Lower leg skin (tissue), 4 donors: ENCODE measurements around the gene LILRB3. TPM values are rescaled to one million over a fixed set of nuclear protein-coding genes. Genes with fewer than 3 reads are reported as not detected.
"Not testable (repeated sequence)": the region's sequence is repeated elsewhere in the genome, so short reads cannot be mapped to it uniquely, and the experiment has no call there.

Source experiments
- DNase-seq, 2 donors: peaks; one replicate each; pipeline ENCODE4 v3.0.0-alpha.2; 2019; ENCODE audit warnings: low spot score in 2 of 2
- H3K4me3 ChIP-seq: fragments of 200-600 bp; sonication (generic); 2 replicates; pipeline ENCODE4 v1.5.1; 2017; ENCODE audit warnings: mild to moderate bottlenecking, low read depth; ENCODE audit not compliant: poor library complexity, severe bottlenecking
- CTCF ChIP-seq, 3 donors: fragments of 450-650 bp; IDR thresholded peaks; one replicate each; pipeline ENCODE4 v1.5.1; 2016; ENCODE audit warnings: antibody characterized with exemption in 3 of 3, mild to moderate bottlenecking in 3 of 3, moderate library complexity in 2 of 3
- POLR2A ChIP-seq, 2 donors: fragments of 450-650 bp; IDR thresholded peaks; one replicate each; pipeline ENCODE4 v1.6.1; 2016 to 2017; ENCODE audit warnings: antibody characterized with exemption in 2 of 2, mild to moderate bottlenecking in 1 of 2, moderate library complexity in 1 of 2
- WGBS, 2 donors: methylation state at CpG; one replicate each; pipeline ENCODE4 v1.1.5; 2018; 5-methylcytosine and 5-hydroxymethylcytosine counted together
- intact Hi-C: fragments of 100-400 bp; cut with DNase I; formaldehyde crosslinking; loops from one replicate; pipeline ENCODE4 v1.15.0; 2023; ENCODE audit warnings: low total_unique reads
- total RNA-seq, 4 donors: library from RNA; depleted of rRNA; stranded (reverse); fragments of >200 nt; gene quantifications; one replicate each; pipeline ENCODE4 v1.1.0, GENCODE V29; 2016

LILRB3 gene
- total RNA-seq, 4 donors from 2014 or later = 0.65 to 7.7 (median 3.5) TPM

DNA sequence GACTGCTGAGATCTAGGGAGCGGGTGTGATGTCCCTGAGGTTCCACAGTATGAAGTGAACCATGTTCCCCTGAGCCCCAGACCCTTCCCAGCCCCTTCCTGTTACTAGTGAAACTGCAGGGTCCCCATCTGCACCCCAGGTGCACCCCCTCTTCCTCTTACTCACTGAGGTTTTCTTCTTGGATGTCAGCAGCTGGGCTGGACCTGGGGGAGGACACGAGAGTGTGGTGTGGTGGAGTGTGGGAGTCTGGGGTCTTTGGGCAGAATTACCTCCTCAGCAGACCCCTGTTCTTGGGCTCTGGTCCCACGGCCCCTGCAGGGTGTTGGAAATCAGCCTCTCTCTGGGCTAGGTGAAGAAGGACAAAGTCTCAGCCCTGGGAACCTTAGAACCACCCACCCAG is 23.1 kb upstream of the LILRB3 start:
- TF ChIP-seq CTCF (IDR thresholded peaks at IDR 0.05) (no peak), POLR2A (IDR thresholded peaks at IDR 0.05) (no peak)
- WGBS, 2 donors = 61 to 72% methylated on average over 3 of the region's 3 CpGs
- no peak for DNase-seq
- intact Hi-C loops = no loop called here
- H3K4me3 ChIP-seq = no peak overlapping the region

DNA sequence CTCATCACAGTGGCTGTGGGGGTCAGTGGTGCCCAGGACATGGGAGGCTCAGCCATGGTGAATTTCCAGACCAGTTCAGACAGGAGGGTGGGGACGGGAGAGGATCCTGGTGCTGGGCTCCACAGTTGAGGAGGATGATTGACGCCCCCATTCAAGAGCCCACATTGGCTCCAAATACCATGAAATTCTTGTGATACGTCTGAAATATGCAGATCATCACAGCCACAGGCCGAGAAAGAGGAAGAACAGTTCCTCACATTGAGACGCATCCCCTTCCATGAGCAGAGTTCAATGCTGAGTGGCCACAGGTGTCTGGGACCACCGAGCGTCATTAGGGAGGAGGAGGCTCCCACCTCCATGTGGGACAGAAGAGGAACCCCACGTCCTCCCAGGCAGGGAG is 21.0 kb upstream of the LILRB3 start:
- intact Hi-C loops, DNase-seq, H3K4me3 ChIP-seq: not testable (repeated sequence)
- WGBS, 2 donors = no CpG with 5 or more reads among the region's 8 CpGs

- not testable (repeated sequence) for DNase-seq
- WGBS, 2 donors = no CpG with 5 or more reads among the region's 6 CpGs
Measured at GRCh38 chr19:54242646-54243045, 19.8 kb upstream of the LILRB3 start, which contains the start of gene LILRA6. Gene LILRA6, minus strand, starts transcription at chr19:54242790.

DNA sequence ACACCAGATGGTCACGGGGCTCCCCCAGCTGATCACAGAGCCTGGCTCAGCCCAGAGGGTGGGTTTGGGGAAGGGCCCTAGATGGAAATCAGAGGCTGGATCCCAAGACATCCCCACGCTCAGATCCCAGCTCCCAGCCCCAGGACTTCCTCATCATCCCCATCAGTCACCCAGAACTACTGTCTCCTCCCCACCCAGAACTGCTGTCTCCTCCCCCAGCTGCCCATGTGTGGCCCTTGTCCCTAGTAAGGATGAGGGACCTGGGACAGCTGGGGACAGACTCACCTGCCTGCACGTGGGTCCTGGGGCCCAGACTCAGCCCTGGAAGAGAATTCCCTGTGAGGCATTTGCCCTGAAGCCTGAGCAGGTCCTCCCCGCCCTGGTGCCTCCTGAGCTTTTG is 19.4 kb upstream of the LILRB3 start:
- 50% methylated on average over 3 of the region's 4 CpGs; no CpG with 5 or more reads in 1 of the 2 donors for WGBS, 2 donors

More at GRCh38 chr19:54242646-54243045, 19.8 kb upstream of the LILRB3 start, which contains the start of gene LILRA6:
- H3K4me3 ChIP-seq, intact Hi-C loops: not testable (repeated sequence)

DNA sequence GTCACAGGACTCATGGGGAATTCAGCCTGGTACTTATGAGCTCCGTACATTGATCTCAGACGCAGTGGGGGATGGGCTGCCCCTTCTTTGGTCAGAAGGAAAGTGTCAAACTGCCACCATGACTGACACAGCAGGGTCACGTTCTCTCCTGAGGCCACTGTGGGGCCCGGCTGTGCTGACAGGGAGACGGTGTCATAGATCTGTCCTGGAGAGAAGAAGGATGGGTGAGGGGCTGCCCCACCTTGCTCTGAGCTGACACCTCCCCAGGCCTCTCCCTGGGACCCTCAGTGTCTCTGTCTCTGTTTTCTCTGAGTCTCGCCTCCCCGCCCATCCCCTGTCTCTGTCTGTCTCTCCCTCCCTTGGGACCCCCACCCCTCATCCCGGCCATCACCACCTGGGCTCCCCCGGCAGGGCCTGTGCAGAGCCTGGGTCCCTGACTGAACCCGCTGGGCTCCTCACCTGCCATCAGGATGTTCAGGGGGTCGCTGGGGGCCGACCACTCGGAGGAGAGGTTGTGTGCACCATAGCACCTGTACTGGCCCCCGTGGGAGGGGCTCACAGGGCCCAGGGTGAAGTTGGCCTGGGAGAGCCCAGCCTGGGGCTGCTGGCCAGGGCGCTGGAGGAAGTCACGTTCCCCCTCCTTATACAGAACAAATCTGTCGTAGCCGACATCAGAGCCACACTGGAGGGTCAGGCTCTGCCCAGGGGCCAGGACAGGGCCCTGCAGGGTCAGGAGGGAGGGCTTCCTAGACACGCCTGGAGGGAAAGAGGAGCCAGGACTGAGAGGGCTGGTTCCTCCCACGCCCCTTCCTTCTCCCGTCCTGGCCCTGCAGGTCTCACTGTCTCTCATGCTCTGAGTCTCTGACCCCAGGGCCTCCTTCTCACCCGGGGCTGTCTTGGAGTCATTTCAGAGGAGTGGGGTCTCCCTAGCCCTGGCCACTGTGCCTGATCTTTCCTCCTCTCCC is 17.8 kb upstream of the LILRB3 start:
- H3K4me3 ChIP-seq, intact Hi-C loops: not testable (repeated sequence)
- WGBS, 2 donors = 56 to 68% methylated on average over 10 to 13 of the region's 22 CpGs
- DNase-seq = peak in 1 of 2 donors; percentile 66

More for the DNA sequence above, 19.4 kb upstream of the LILRB3 start:
- DNase-seq, H3K4me3 ChIP-seq, intact Hi-C loops: not testable (repeated sequence)

- intact Hi-C loops = not testable (repeated sequence)
- peak in 1 of 2 donors; percentile 81 for DNase-seq
- 56% methylated on average over 5 to 14 of the region's 21 CpGs for WGBS, 2 donors
Measured at GRCh38 chr19:54239491-54240371, 16.9 kb upstream of the LILRB3 start.

GRCh38 chr19:54233941-54234340 is 11.1 kb upstream of the LILRB3 start:
- TF ChIP-seq POLR2A (IDR thresholded peaks at IDR 0.05) (no peak), CTCF (IDR thresholded peaks at IDR 0.05) (no peak)
- 81 to 87% methylated on average over 5 of the region's 5 CpGs for WGBS, 2 donors

More at GRCh38 chr19:54239491-54240371, 16.9 kb upstream of the LILRB3 start:
- H3K4me3 ChIP-seq = not testable (repeated sequence)

More at GRCh38 chr19:54233941-54234340, 11.1 kb upstream of the LILRB3 start:
- no peak for DNase-seq
- no peak overlapping the region for H3K4me3 ChIP-seq
- intact Hi-C loops = loop anchor here (5.0 kb wide), 1 partner anchor 67 kb away; no protein-coding TSS in a partner anchor
